ENCODE results near the gene KCNA2.

The KCNA2 gene

GRCh38 chr1:110605901-110606656 lies at the start of gene KCNA2:
KCNA2 (minus strand) TSS chr1:110606358; CDS start chr1:110604782, 1,576 bp downstream.
- no peak for DNase-seq

- DNase-seq = no peak
Measured at GRCh38 chr1:110650609-110651008, 44.5 kb upstream of the KCNA2 start.

GRCh38 chr1:110648417-110648816 lies 42.3 kb upstream of the KCNA2 start:
- DNase-seq = no peak

GRCh38 chr1:110647254-110647891 lies 41.2 kb upstream of the KCNA2 start:
- DNase-seq = no peak

DNA sequence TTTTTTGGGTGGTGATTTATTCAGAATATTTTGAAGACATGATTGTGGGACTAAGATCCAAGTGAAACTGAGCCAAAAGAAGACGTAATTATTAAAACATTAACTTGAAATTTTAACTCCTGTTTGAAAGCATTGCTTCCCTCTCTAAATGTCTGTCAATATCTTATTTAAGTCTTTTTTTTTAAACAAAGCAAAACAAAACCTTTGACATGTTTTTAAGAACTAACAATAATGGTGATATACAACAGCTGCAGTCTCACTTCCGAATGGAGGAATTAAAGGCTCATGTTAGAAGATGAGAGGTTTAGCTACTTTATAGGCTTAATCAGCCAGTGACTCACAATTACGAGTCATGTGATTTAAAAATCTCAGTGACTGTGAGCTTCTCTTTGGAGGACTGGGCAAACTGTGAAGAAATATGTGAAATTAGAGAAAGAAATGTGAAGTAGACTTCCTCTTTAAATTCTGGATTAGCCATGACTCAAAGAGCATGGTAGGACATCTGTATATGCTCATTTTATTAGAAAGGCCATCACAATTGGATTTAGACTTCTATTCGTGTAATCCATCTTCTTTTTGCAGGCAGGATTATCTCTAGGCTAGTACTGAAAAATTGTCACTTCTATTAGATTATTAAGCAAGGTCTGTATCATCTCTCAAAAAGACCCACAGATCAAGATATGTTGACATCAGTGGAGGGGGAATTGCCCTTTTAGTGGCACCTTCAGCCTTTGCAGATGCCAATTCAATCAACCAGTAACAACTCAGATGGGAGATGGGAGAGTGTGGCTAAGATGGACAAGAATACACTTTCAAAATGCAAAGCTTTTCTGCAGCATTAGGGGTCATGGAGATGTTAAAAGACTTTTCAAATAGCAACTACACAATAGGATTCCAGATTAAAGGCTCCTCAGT lies 39.9 kb upstream of the KCNA2 start:
- no peak for DNase-seq

- no peak for DNase-seq
Measured at GRCh38 chr1:110645211-110645610, 39.1 kb upstream of the KCNA2 start.

GRCh38 chr1:110643879-110644472 lies 37.8 kb upstream of the KCNA2 start:
- DNase-seq = no peak

DNA sequence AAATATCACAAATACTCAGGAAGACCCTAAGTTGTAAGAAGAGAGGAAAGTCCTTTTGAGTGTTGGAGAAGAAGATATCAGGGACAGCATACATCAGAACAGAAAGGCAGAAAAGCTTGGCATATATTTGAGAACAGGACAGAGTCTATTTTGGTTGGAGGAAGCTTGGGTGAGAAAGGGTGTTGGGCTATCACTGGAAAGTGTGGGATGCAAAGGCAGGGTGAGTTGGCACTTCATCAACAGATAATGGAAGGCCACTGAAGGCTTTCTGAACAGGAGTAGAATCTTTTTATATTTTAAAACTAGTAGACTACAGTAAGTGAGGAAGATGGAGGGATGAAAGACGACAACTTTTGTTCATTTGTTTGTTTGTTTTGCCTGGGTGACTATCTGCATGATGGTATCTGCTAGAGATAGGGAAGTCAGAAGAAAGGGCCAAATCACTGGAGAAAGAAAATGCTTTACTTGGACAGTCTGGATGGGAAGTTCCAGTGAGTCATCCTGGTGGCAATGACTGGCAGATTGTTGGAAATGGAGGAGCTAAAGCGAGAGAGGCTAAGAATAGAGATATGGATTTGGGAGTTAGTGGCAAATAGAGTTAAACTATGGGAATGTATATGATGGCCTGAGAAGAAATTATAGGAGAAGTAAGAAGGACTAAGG lies 33.7 kb upstream of the KCNA2 start:
- no peak for DNase-seq

DNA sequence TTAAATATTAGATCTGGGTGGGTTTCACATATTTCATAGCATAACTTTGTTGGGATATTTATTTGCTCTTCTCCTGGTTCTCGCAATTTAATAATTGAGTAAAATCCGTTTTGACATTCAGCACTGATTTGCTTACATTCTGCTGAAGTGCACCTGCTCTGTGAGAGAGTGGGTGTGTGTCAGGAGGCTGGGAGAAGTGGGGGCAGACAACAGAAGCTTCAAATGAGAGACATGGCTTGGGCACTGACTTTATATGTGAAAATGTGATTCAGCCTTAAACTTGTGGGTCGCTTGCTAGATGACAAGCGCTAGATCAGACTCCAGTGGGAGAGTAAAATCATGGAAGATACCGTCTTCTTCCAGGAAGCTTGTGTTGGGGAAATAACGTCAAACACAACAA lies 32.4 kb upstream of the KCNA2 start:
- DNase-seq = no peak

- no peak for DNase-seq
Measured at GRCh38 chr1:110638058-110638457, 31.9 kb upstream of the KCNA2 start.

DNA sequence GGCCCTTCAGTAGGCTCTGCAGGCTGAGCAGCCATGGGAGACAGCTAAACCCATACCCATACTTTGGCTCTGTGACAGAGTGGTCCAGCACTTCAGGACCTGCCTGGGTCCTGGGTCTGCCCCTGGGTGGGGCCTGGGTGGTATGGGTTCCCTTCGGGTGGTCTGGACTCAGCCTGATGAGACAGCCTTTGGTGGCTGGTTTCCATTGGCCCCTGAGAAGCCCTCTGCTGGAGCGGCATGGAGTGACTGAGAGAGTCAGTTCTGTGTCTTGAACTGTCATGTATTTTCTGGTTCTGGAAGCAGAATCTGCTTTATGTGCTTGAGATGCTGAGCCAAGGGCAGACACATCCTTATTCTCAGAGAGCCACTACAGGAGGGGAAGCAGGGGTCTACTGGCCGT lies 31.3 kb upstream of the KCNA2 start:
- no peak for DNase-seq

DNA sequence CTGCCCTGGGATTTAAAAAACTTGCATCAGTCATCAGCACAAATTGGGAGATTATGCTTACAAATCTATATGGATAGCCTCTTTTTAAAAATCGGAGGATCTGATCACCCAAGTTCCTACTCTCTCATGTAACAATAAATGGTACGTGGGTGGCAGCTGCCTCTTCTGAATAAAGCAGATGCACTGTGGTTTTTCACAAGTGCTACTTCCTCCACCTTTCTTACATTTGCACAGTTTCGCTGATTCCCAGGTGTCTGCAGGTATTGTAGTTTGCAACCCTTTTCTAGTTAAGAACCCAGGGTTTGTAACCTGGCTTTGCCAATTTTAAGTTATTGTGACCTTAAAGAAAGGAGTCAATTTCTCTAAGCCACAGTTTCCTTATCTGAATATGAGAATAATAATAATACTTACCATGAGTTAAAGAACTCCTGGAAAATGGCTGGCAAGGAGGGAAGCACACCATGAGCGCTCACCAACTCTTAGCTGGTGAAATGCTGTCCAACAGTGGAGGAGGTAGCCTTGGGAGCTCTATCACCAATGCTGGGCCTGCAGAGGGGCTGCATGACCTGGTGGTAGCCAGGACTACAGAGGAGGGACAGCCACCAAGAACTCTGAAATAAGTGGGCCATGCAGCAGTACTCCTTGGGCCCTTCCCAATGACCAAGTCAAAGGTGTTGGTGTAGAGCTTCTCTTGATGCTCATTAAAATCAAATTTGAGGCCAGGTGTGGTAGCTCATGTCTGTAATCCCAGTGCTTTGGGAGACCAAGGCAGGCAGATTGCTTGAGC lies 30.2 kb upstream of the KCNA2 start:
- DNase-seq = no peak

- DNase-seq = no peak
Measured at GRCh38 chr1:110635434-110635833, 29.3 kb upstream of the KCNA2 start.

GRCh38 chr1:110634455-110635311 lies 28.5 kb upstream of the KCNA2 start:
- peak; percentile 81 for DNase-seq

GRCh38 chr1:110634086-110634454 lies 27.9 kb upstream of the KCNA2 start:
- DNase-seq = no peak

DNA sequence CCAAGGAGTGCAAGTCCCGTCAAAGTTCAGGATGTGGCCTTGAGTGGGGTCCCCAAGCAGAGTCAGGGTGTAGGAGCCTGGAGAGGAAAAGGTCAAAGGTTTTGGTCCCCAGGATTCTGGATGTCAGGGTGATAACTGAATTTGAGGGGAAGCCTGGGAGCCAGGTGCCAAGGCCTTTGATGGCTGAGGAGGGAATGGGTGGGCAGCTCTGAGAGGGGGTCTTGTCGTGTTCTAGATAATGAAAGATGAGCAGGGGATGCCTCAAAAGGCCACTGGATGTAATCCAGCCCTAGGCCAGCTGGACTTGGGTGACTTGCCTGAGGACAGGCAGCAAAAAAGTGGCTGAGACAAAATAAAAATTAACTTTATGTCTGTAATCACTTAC lies 27.5 kb upstream of the KCNA2 start:
- DNase-seq = no peak

DNA sequence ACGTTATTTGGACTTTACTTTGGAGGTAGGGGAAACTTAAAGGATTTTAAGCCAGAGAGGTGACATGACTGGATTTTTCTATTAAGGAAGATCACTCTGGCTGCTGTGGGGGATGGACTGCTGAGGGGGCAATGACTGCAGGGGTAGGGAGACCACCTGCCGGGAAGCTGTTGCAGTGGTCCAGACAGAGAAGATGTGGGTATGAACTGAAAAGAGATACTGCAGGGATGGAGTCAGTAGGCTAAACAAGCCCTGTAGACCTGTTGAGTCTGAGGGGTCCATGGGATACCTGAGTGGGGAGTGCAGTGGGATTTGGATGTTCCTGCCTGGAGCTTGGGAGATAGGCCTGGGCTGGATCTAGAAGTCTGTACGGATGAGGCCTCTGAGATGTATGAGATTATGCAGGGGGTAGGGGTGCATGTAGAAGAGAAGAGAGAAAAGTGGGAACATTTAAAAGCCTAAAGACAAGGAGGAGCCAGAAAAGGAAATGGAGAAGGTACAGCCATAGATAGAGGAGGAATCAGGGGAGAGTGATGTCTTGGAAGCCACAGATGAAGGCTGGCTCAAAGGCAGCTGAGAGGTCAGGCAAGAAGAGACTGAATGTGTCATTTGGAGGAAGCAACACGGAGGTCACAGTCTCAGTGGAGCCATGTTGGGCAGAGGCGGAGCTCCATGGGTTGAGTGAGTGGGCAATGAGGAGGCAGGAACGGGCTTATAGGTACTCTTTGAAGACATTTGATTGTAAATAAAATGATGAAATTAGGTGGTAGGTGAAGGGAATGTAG lies 25.9 kb upstream of the KCNA2 start:
- no peak for DNase-seq

DNA sequence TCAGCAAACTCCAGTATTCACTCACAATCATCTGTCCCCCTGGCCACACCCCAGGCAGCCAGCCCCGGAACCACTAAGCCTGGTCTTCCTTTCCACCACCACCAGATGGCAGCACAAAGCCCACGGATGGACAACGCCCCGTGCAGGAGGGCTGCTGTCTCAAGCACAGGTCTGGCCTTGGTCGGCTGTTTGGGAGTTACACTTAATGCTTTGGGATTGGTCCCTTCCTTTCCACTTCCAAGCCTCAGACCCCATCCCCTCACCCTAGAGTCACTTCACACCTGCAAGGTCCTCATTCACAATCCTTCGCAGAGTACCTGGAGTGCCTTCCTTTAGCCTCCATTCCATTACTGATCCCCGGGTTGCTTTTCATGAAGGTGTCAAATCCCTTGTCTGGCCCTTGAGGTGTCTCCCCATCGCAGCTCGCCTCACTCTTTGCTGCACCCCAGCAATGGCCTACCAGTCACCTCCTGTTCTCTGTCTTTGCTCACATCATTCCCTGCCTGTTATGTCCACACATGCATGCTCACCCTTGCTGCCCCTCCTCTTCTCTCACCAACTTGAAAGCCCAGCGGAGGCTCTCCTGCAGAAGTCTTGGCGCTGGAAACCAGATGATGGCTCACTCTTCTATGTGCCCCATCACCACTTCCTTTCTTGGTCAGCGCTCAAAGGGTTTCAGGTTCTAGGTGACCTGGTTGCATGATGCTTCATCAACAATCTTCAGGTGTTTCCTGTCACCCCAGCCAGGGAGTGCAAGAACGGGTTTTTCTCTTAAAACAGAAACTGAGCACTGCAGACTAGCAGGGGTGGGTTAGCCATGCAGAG lies 24.9 kb upstream of the KCNA2 start:
- DNase-seq = peak; percentile 89

Data from stimulated activated CD4-positive, alpha-beta T cell treated with anti-CD3 and anti-CD28 coated beads, Interleukin-4, amount 100 ng/mL, for 24 hours (primary cell).